CD4-positive, alpha-beta memory T cell (primary cell): ENCODE data around the gene SNX22. TPM values are rescaled to one million over a fixed set of nuclear protein-coding genes. Genes with fewer than 3 reads are reported as not detected.

Experiments used
- CTCF ChIA-PET: fragments of 350-600 bp; sonication (Branson Sonifier 250); formaldehyde crosslinking; loops from one replicate; lab custom pipeline; 2021; ENCODE audit warnings: inconsistent platforms; ENCODE audit not compliant: partially characterized antibody; lab: Charles Lee
- POLR2A ChIA-PET: fragments of 350-600 bp; sonication (Branson Sonifier 250); formaldehyde crosslinking; loops from one replicate; lab custom pipeline; 2021; ENCODE audit not compliant: partially characterized antibody; lab: Charles Lee
- DNase-seq, 5 donors: peaks; one replicate each; pipeline versions ENCODE4 v3.0.0 to v3.0.0-alpha.2; 2020 to 2022; ENCODE audit warnings: mixed read lengths in 1 of 5
- H3K27ac ChIP-seq: one replicate; pipeline ENCODE4 v1.7.0; 2013; ENCODE audit warnings: low read depth, low read length
- H3K27me3 ChIP-seq: 2 replicates; pipeline ENCODE4 v1.7.0; 2013; ENCODE audit warnings: mild to moderate bottlenecking, low read length, moderate library complexity; ENCODE audit not compliant: insufficient read depth
- H3K36me3 ChIP-seq: 2 replicates; pipeline ENCODE4 v1.7.0; 2013; ENCODE audit warnings: mild to moderate bottlenecking, low read length, moderate library complexity; ENCODE audit not compliant: insufficient read depth
- H3K4me1 ChIP-seq: 2 replicates; pipeline ENCODE4 v1.7.0; 2013; ENCODE audit warnings: mild to moderate bottlenecking, low read length, moderate library complexity; ENCODE audit not compliant: insufficient read depth
- H3K4me3 ChIP-seq, 2 donors: one replicate each; pipeline ENCODE4 v1.7.0; 2013; ENCODE audit warnings: low read length in 2 of 2, mild to moderate bottlenecking in 1 of 2
- H3K9me3 ChIP-seq, 2 donors: one replicate each; pipeline ENCODE4 v1.7.0; 2013; ENCODE audit warnings: low read length in 2 of 2, control low read depth in 1 of 2; ENCODE audit not compliant: control insufficient read depth in 1 of 2
- H3K27ac Mint-ChIP-seq, 7 donors: one replicate each; pipeline ENCODE4 v1.8.0; 2020 to 2021; ENCODE audit warnings: mixed read lengths in 7 of 7, mild to moderate bottlenecking in 6 of 7, inconsistent platforms in 3 of 7, moderate library complexity in 3 of 7
- H3K27me3 Mint-ChIP-seq, 2 donors: one replicate each; pipeline ENCODE4 v1.8.0; 2020 to 2021; ENCODE audit warnings: mixed read lengths in 2 of 2
- H3K36me3 Mint-ChIP-seq, 2 donors: one replicate each; pipeline ENCODE4 v1.8.0; 2020 to 2021; ENCODE audit warnings: mixed read lengths in 2 of 2, inconsistent platforms in 1 of 2, mild to moderate bottlenecking in 1 of 2
- H3K4me1 Mint-ChIP-seq, 4 donors: one replicate each; pipeline ENCODE4 v1.8.0; 2020 to 2021; ENCODE audit warnings: mixed read lengths in 4 of 4, mild to moderate bottlenecking in 1 of 4
- H3K4me3 Mint-ChIP-seq, 8 donors: one replicate each; pipeline ENCODE4 v1.8.0; 2020 to 2021; ENCODE audit warnings: mixed read lengths in 8 of 8, mild to moderate bottlenecking in 7 of 8, moderate library complexity in 6 of 8, inconsistent platforms in 3 of 8
- H3K9me3 Mint-ChIP-seq, 8 donors: one replicate each; pipeline ENCODE4 v1.8.0; 2020 to 2021; ENCODE audit warnings: mixed read lengths in 8 of 8, mild to moderate bottlenecking in 5 of 8, inconsistent platforms in 3 of 8, moderate library complexity in 1 of 8
- intact Hi-C: fragments of 100-400 bp; cut with micrococcal nuclease; formaldehyde crosslinking; loops from one replicate; pipeline ENCODE4 v1.15.1; 2023
- polyA plus RNA-seq, 2 donors: library from polyadenylated mRNA; unstranded; fragments of 300-500 nt; fragmentation: Illumina TruSeq; gene quantifications; one replicate each; pipeline ENCODE4 v1.2.3, GENCODE V29; 2021
- total RNA-seq, 2 experiments: library from RNA; stranded (reverse); gene quantifications; one replicate each; pipeline ENCODE4 v1.2.3, GENCODE V29; 2021

The SNX22 gene
- total and polyA plus RNA-seq, 4 experiments from 2014 or later: 0.32 to 0.95 (median 0.52) TPM

GRCh38 chr15:64197425-64197824 lies 45.9 kb downstream of the SNX22 start:
- H3K27ac Mint-ChIP-seq: no peak overlapping the region
- H3K4me1 Mint-ChIP-seq: peaks cover 0 to 2% (median 0%) of the 10 kb centered on the region in 4 donors
- POLR2A ChIA-PET: interaction anchor here (0.6 kb wide), 1 partner anchor 233 kb away, joined by 4 read pairs; no protein-coding TSS in a partner anchor
- intact Hi-C loops: no loop called here
- CTCF ChIA-PET: interaction anchor here (0.6 kb wide), 1 partner anchor 451 kb away, joined by 3 read pairs; no protein-coding TSS in a partner anchor
- DNase-seq: no peak
- no peaks in the 10 kb centered on the region for H3K4me1 ChIP-seq
- no peaks in the 10 kb centered on the region for H3K27me3 ChIP-seq
- H3K36me3 Mint-ChIP-seq: peaks cover 29 to 47% of the 10 kb centered on the region in 2 donors
- no peak overlapping the region for H3K4me3 Mint-ChIP-seq
- no peaks in the 10 kb centered on the region for H3K9me3 ChIP-seq
- H3K36me3 ChIP-seq: peaks cover 16% of the 10 kb centered on the region
- H3K27me3 Mint-ChIP-seq: no peaks in the 10 kb centered on the region
- H3K4me3 ChIP-seq: no peak overlapping the region
- H3K9me3 Mint-ChIP-seq: no peaks in the 10 kb centered on the region
- no peak overlapping the region for H3K27ac ChIP-seq

GRCh38 chr15:64205202-64205601 lies 53.7 kb downstream of the SNX22 start:
- Mint-ChIP-seq H3K27ac (no peak overlapping the region), H3K4me1 (peaks cover 0 to 2% (median under 1%) of the 10 kb centered on the region in 4 donors), H3K9me3 (no peaks in the 10 kb centered on the region), H3K36me3 (peaks cover 31 to 40% of the 10 kb centered on the region in 2 donors), H3K4me3 (no peak overlapping the region), H3K27me3 (no peaks in the 10 kb centered on the region)
- H3K27ac ChIP-seq: no peak overlapping the region
- ChIA-PET POLR2A (no interaction called here), CTCF (interaction anchor here (0.7 kb wide), 1 partner anchor 175 kb away, joined by 3 read pairs; no protein-coding TSS in a partner anchor)
- peaks cover 15% of the 10 kb centered on the region for H3K36me3 ChIP-seq
- H3K4me1 ChIP-seq: no peaks in the 10 kb centered on the region
- intact Hi-C loops: no loop called here
- H3K9me3 ChIP-seq: no peaks in the 10 kb centered on the region
- H3K4me3 ChIP-seq: no peak overlapping the region
- no peaks in the 10 kb centered on the region for H3K27me3 ChIP-seq
- no peak for DNase-seq

Other genes starting within 250 kb of the SNX22 start
- 1 to 10 TPM; 2.3 to 2.9 TPM for gene DAPK2, start 105.2 kb upstream of the SNX22 start, total RNA-seq
- under 1 TPM in 1 of 2 donors, not detected in 1; 0.93 TPM for gene DAPK2, start 105.2 kb upstream of the SNX22 start, polyA plus RNA-seq
- 10 to 100 TPM; 35.0 to 36.4 TPM for gene CIAO2A, start 57.9 kb upstream of the SNX22 start, total RNA-seq
- gene CIAO2A, start 57.9 kb upstream of the SNX22 start, polyA plus RNA-seq: 100 to 1,000 TPM in 1 of 2 donors, 10 to 100 TPM in 1; 70.0 to 134 TPM
- 100 to 1,000 TPM; 147 to 155 TPM for gene SNX1, start 55.7 kb upstream of the SNX22 start, total RNA-seq
- gene SNX1, start 55.7 kb upstream of the SNX22 start, polyA plus RNA-seq: 10 to 100 TPM; 58.3 to 73.6 TPM
- gene PPIB, start 11.3 kb downstream of the SNX22 start, total RNA-seq: 100 to 1,000 TPM; 247 to 271 TPM
- gene PPIB, start 11.3 kb downstream of the SNX22 start, polyA plus RNA-seq: 100 to 1,000 TPM; 616 to 730 TPM
- gene CSNK1G1, start 204.4 kb downstream of the SNX22 start, total RNA-seq: 10 to 100 TPM; 27.3 to 27.7 TPM
- gene CSNK1G1, start 204.4 kb downstream of the SNX22 start, polyA plus RNA-seq: 10 to 100 TPM in 1 of 2 donors, 1 to 10 TPM in 1; 6.2 to 20.9 TPM
- 1 to 10 TPM in 1 of 2 experiments, under 1 TPM in 1; 0.39 to 1.5 TPM for gene PCLAF, start 229.7 kb downstream of the SNX22 start, total RNA-seq
- under 1 TPM in 1 of 2 donors, not detected in 1; 0.89 TPM for gene PCLAF, start 229.7 kb downstream of the SNX22 start, polyA plus RNA-seq
- gene TRIP4, start 236.1 kb downstream of the SNX22 start, total RNA-seq: 10 to 100 TPM; 28.2 to 29.4 TPM
- 10 to 100 TPM; 29.5 to 37.1 TPM for gene TRIP4, start 236.1 kb downstream of the SNX22 start, polyA plus RNA-seq